Sciatic nerve (tissue), 2 donors: Measurements from ENCODE around the gene ZBTB5. TPM values are rescaled to one million over a fixed set of nuclear protein-coding genes. Genes with fewer than 3 reads are reported as not detected.
"Not testable (repeated sequence)": the region's sequence is repeated elsewhere in the genome, so short reads cannot be mapped to it uniquely, and the experiment has no call there.

Experiments
- ATAC-seq: fragments of 200-7000 bp; cut with Tn5 transposase; one replicate; pipeline ENCODE4 v1.9.1; 2020; ENCODE audit warnings: mild to moderate bottlenecking, moderate library complexity
- DNase-seq: peaks from one replicate; pipeline ENCODE4 v3.0.0-alpha.2; 2020; ENCODE audit warnings: low spot score
- intact Hi-C: fragments of 100-400 bp; cut with DNase I; formaldehyde crosslinking; loops from one replicate; pipeline ENCODE4 v1.14.2; 2022
- total RNA-seq: library from RNA; stranded (reverse); fragmentation: NEBNext Ultra II Directional; extraction: Animal tissue kit (Norgen Biotek cat#: 25700); gene quantifications from one replicate; pipeline ENCODE4 v1.2.1, GENCODE V29; 2021
- donor health status: DM: no; HTN: no; CAD: no.
- donor health status: DM: no; HTN: no; CAD: no.

The ZBTB5 gene
- 11.3 TPM for total RNA-seq

- ATAC-seq (peak; percentile 96), DNase-seq (peak; percentile 99)
- intact Hi-C loops = no loop called here
Observed at GRCh38 chr9:37465249-37466036, at the start of gene ZBTB5. Gene ZBTB5 (minus strand): TSS chr9:37465450. CDS start chr9:37442551, 22,899 bp downstream.

GRCh38 chr9:37514999-37515398, 49.7 kb upstream of the ZBTB5 start:
- intact Hi-C loops = no loop called here
- ATAC-seq (no peak), DNase-seq (no peak)

- intact Hi-C loops, ATAC-seq, DNase-seq: not testable (repeated sequence)
Observed at GRCh38 chr9:37514415-37514814, 49.2 kb upstream of the ZBTB5 start.

DNA sequence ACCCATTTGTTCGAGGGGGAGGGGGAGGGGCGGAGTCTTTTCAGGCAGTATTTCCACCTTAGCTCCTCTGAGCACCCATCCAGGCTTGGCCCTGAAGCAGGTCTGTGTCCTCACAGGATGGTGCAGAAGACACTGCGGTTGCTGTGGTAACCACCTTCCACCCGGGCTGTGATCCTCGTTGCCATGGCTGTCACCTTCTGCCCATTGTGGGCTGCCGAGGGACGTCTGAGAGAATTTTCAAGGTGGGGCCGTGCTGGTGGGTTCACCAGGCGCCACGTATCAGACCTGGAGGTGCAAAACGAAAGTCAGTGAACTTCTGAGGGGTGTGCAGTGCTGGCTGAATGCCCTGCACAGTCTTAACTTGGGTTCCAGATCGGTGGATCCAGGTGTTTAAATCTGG, 47.2 kb upstream of the ZBTB5 start:
- intact Hi-C loops = no loop called here
- DNase-seq = no peak
- ATAC-seq = no peak

DNA sequence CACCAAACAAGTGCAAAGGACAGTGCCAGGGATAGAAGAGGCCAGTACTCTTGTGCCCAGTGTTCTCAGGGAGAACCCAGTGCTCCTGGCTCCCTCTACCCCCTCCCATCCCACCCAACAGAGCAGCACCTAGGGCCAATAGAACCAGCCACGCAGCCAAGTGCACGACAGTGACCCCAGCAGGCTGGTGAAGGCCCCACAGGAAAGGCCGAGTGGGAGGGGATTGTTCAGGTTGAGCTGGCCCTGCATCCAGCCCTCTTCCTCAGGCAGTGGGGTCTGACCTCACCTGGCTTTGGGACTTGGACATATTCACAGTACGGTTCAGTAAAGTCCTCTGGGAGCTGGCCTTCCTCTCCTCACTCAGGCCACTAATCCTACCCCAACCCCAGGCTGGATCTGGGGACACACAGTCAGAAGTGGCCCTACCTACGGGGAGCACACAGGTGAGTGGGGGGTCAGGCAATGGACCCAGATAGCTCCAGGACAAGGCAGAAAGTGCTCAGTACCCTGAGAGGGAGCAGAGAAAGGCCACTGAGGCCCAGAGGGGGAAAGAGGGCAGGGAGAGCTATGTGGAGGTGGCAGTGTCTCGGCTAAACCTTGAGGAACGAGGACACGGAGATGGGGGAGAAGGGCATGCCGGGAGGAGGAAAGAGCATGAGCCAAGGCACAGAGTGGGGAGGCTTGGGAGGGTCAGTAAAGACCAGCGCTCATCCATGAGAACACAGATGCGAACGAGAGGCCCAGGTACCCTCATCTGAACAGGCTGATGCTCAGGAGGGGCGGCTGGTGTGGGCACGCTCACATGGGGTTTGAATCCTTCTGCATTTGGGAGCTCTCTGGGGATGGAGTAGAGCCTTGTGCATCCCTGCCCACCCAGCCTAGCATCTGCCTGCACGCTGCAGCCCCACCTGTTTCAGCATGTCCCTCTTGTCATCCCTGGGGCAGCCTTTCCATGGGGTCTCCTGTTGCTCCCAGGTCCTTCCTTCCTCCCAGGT, 46.1 kb upstream of the ZBTB5 start:
- ATAC-seq (no peak), DNase-seq (no peak)
- intact Hi-C loops = no loop called here

- DNase-seq = not testable (repeated sequence)
Observed at GRCh38 chr9:37510053-37510452, 44.8 kb upstream of the ZBTB5 start.

DNA sequence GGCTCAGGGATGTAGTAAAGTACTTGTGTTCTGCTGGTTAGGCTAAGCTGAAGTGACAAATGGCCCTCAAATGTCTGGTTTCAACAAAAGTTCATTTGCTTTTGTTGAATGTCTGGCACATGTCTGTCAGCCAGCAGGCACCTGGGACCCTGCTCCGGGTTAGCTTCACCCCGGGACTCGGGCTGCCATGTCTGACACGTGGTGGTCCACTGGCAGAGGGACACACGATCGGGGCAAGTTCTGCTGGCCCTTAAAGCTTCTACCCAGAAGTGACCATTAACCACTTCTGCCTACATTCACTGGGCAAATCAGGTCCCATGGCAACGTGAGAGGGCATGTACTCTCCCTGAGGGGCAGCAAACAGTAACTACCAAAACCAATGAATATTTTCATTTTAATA, 44.3 kb upstream of the ZBTB5 start:
- no peak for DNase-seq
- intact Hi-C loops = loop anchor here (2.0 kb wide), 1 partner anchor 15 kb away; no protein-coding TSS in a partner anchor
- ATAC-seq = no peak

More at GRCh38 chr9:37510053-37510452, 44.8 kb upstream of the ZBTB5 start:
- ATAC-seq, intact Hi-C loops: not testable (repeated sequence)

- intact Hi-C loops = loop anchor here (2.0 kb wide), 1 partner anchor 16 kb away; no protein-coding TSS in a partner anchor
- DNase-seq (no peak), ATAC-seq (no peak)
Observed at GRCh38 chr9:37508834-37509206, 43.6 kb upstream of the ZBTB5 start.

DNA sequence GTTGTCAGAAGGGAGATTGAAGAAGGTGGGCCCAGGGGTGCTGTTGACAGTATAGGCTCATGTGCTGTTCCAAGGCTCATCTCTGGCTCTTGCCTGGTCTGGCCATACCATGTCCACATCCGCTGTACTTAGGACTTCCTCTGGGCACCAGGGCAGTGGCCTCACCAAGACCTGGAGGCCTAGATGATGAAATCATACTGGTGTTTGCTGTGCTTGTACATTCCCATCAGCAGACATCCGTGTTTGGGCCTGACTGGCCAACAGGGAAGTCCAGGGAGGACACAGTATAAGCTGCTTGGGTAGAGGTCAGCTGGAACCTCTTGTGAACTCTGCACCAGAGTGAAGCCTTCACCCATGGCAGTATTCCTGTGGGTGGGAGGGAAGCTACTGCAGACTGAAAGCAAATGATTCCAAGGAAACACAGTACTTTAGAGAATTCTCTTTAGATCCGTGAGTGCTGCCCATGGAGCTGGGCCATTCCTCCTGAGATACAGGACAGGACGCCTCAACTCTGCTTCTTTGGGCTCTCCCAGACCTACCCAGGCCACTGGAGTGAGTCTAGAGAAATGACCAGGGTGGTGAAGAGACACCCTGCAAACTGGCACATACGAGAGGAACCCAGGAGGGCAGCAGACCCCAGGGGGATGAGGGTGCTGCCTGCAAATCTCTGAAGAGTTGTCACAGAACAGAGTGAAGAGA, 43.0 kb upstream of the ZBTB5 start:
- intact Hi-C loops = loop anchor here (2.0 kb wide), 1 partner anchor 17 kb away; no protein-coding TSS in a partner anchor
- ATAC-seq (peak; percentile 20), DNase-seq (no peak)

- intact Hi-C loops = loop anchor here (2.0 kb wide), 1 partner anchor 17 kb away; no protein-coding TSS in a partner anchor
Observed at GRCh38 chr9:37507566-37508134, 42.4 kb upstream of the ZBTB5 start.

GRCh38 chr9:37504605-37505004, 39.4 kb upstream of the ZBTB5 start:
- DNase-seq (no peak), ATAC-seq (no peak)
- intact Hi-C loops = no loop called here

More at GRCh38 chr9:37507566-37508134, 42.4 kb upstream of the ZBTB5 start:
- DNase-seq (no peak), ATAC-seq (no peak)

- intact Hi-C loops = no loop called here
- ATAC-seq = no peak
- DNase-seq = no peak
Observed at GRCh38 chr9:37503736-37504135, 38.5 kb upstream of the ZBTB5 start.

- intact Hi-C loops = no loop called here
- no peak for ATAC-seq
- DNase-seq = no peak
Observed at GRCh38 chr9:37501957-37502596, 36.8 kb upstream of the ZBTB5 start.

- intact Hi-C loops = no loop called here
- DNase-seq (no peak), ATAC-seq (no peak)
Observed at GRCh38 chr9:37499297-37499696, 34.0 kb upstream of the ZBTB5 start.

DNA sequence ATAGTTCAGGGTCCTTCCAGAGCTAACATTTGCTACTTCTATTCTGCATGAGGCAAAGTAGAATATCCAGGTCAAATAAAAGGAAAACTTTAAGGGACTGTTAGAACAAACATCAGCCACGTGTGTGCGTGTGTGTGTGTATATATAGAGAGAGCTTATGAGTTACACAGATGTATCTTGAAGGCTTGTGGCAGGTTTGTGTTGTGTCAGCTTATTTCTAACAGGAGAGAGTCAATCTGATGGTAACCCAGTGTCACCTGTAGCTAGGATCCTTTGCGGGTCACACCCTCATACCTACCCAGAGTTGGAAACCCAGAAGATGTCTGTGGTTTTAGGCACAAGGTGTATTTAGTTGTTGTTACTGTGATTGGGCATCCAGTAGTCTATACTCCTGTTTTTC, 33.2 kb upstream of the ZBTB5 start:
- ATAC-seq (no peak), DNase-seq (no peak)
- intact Hi-C loops = no loop called here

GRCh38 chr9:37497320-37497719, 32.1 kb upstream of the ZBTB5 start:
- ATAC-seq = no peak
- intact Hi-C loops = no loop called here
- no peak for DNase-seq

GRCh38 chr9:37496020-37496419, 30.8 kb upstream of the ZBTB5 start:
- intact Hi-C loops = no loop called here
- ATAC-seq (no peak), DNase-seq (no peak)

DNA sequence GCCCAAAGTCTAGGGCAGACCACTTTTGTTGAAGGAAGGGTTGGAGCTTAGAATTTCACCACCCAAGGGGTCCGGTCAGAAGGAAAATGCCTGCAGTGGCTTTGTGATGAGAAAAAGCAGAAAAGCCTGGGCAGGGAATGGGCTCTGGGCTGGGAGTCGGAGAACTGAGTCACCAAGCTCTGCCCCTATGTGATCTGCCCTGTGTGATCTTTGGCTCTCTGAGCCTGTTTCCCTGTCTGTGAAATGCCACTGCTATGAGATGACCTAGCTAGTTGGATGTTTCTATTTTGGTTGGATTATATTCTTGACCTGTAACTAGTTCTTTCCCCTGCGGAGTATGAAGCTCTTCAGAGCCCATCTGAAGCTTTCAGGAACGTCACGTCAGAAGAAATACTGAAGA, 30.3 kb upstream of the ZBTB5 start:
- DNase-seq (no peak), ATAC-seq (no peak)
- intact Hi-C loops = no loop called here
